ENCODE measurements around the gene KMT5B.

The KMT5B gene

DNA sequence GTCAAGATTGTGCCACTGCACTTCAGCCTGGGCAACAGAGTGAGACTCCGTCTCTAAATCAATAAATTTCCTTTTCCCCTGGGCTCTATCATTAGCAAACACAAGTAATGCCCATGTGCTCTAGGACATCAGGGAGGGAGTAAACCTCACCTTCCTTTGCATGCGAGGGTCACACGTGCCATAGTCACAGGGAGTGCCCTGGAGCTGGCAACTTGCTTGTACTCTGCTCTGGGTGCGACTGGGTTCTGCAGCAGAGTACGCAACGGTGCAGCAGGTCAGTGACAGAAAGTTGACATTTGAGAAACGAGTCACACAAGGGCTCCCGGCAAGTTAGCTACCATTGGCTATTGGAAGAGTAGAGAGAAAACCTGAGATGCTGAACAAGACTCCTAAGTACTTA, 59.4 kb downstream of the KMT5B start:
- DNase-seq (ENCODE audit: low spot score): no peak
- TF ChIP-seq, protein P1, sequence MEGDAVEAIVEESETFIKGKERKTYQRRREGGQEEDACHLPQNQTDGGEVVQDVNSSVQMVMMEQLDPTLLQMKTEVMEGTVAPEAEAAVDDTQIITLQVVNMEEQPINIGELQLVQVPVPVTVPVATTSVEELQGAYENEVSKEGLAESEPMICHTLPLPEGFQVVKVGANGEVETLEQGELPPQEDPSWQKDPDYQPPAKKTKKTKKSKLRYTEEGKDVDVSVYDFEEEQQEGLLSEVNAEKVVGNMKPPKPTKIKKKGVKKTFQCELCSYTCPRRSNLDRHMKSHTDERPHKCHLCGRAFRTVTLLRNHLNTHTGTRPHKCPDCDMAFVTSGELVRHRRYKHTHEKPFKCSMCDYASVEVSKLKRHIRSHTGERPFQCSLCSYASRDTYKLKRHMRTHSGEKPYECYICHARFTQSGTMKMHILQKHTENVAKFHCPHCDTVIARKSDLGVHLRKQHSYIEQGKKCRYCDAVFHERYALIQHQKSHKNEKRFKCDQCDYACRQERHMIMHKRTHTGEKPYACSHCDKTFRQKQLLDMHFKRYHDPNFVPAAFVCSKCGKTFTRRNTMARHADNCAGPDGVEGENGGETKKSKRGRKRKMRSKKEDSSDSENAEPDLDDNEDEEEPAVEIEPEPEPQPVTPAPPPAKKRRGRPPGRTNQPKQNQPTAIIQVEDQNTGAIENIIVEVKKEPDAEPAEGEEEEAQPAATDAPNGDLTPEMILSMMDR (IDR thresholded peaks at IDR 0.05; ENCODE audit: extremely low read depth, missing control alignments): no peak

DNA sequence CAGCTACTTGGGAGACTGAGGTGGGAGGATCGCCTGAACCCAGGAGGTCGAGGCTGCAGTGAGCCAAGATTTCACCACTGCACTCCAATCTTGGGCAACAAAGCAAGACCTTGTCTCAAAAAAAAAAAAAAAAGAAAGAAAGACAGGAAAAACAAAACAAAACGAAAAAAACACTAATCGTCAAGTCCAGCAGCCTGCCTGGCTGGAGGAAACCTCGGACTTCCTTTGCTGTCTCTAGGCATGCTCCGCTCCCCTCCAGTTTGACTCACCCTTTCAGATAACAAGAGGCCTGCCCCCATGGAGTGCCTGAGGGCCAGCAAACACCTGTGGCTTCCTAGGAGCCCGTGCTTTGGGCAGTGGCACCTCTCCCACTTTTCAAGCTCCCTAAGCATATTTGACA, 63.1 kb downstream of the KMT5B start:
- TF ChIP-seq, protein P1 (IDR thresholded peaks at IDR 0.05; ENCODE audit: extremely low read depth, missing control alignments): no peak
- no peak for DNase-seq (ENCODE audit: low spot score)

DNA sequence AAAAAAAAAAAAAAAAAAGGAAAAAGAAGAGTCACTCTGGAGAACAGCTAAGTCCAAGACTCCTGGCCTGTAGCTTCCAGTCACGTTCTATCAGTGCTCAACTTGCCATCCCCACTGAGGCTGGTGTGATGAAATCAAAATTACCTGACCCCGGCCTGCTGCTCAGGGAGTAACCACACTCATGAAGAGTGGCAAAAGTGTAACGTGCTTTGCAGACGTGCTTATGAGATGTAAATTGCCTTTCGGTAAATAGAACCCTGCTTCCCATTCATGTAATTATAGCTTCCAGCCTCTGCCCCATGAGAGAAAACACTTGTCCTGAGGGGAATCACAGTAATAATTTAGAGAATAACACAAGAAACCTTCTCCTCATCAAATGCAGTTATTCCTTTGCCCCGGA, 63.7 kb downstream of the KMT5B start:
- no peak for DNase-seq (ENCODE audit: low spot score)
- TF ChIP-seq, protein P1 (IDR thresholded peaks at IDR 0.05; ENCODE audit: extremely low read depth, missing control alignments): no peak

DNA sequence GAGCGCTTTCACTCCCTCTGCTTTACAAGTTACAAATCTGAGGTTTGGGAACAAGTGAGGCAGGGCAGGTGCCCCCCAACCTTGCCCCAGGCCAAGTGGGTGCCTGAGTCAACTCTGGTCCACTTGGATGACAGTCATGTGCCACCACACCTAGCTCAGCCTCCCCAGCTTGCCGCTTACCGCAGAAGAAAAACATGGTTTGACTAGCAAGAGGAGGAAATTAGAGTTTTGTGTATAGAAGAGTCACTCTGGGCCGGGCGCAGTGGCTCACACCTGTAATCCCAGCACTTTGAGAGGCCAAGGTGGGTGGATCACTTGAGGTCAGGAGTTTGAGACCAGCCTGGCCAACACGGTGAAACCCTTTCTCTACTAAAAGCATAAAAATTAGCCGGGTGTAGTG, 64.2 kb downstream of the KMT5B start:
- TF ChIP-seq, protein P1 (IDR thresholded peaks at IDR 0.05; ENCODE audit: extremely low read depth, missing control alignments): no peak
- DNase-seq (ENCODE audit: low spot score): no peak

DNA sequence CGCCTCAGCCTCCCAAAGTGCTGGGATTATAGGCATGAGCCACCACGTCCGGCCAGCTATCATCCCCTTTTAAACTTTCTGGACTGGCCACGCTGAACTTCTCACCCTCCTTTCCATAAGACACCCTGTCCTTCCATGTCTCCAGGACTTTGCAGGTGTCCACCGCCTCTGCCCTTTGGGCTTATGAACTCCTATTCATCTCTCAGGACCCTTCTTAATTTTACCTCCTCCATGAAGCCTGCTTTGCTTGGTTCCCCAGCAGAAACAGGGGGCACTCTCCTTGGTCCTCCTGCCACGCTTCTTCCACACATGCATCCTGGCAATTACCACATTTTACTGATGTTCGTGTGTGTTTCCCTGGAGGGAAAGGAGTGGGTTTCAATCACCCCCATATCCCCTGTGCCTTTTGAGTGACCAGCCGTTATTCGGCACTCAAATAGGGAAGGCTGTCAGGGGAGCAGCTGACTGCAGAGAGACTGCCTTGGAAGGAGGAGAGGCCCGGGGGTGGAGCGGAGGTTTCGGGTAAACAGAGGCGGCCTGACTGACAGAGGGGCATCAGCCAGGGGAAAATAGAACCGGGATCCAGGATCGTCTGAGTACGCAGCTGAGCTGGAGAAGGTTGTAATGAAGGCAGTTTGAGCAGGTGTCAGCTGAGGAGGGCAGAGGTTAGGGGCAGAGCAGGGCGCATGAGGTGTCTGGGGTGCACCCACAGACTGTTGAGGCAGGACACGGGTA, 64.9 kb downstream of the KMT5B start:
- TF ChIP-seq, protein P1 (IDR thresholded peaks at IDR 0.05; ENCODE audit: extremely low read depth, missing control alignments): no peak
- no peak for DNase-seq (ENCODE audit: low spot score)

DNA sequence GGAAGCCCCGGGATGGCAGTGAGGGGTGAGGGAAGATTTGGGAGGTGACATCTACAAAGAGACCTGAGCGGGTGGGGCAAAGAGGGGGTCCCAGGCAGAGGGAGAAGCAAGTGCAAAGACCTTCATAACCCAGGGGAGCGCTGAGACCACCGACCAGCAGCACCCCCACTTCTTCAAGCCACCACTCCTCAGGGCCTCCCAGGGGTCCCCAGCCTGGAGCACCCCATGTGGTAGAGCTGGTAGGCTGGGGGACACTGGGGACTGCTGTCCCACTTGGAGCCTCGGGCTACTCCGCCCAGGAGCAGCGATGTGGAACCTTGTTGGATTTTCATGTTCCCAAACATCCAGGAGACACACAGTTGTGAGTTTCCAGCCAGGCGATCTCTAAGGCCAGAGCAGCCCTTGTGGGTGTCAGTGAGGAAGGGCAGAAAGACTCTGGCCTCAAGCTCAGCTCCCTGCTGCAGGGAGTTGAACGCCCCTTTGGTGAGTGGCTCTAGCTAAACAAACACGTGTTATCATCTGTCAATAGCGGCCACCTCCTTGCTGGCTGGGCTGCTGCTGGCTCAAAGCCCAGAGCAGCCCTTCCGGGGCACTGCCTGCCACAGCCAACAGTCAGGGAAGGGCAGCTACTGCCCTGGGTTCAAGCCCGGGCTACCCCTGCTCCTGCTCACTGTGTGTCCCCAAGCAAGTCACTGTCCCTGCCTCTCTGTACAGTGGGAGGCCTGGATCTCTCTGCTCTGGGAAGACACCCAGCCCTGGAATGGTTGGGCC, 66.2 kb downstream of the KMT5B start:
- TF ChIP-seq, protein P1 (IDR thresholded peaks at IDR 0.05; ENCODE audit: extremely low read depth, missing control alignments): no peak
- DNase-seq (ENCODE audit: low spot score): no peak

DNA sequence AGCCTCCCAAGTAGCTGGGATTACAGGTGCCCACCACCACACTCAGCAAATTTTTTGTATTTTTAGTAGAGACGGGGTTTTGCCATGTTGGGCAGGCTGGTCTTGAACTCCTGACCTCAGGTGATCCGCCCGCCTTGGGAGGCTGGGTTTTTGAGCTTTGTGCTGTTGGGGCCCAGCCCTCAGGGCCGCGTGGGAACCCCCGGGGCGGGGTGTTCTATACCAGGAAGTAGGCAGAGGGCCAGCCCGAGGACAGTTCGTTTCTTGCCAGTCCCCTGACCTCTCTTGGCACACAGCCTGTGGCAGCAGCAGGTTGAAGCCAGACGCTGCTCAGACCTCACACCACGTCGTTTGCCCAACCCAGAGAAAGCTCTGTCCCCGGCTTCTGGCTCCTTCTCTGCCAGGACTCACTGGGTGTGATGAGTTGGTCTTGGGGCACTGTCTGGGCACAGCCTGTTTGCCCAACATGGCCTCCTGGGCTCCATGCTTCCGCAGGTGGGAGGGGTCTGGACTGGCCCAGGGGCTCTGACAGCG, 67.0 kb downstream of the KMT5B start:
- no peak for DNase-seq (ENCODE audit: low spot score)
- TF ChIP-seq, protein P1 (IDR thresholded peaks at IDR 0.05; ENCODE audit: extremely low read depth, missing control alignments): no peak

Data from GM20000 (cell line).